HFFc6 (cell line): ENCODE data around the gene RARRES1. TPM values are rescaled to one million over a fixed set of nuclear protein-coding genes. Genes with fewer than 3 reads are reported as not detected.
A peak's percentile ranks its signal among the peaks of the same experiment; 100 is the strongest.

ENCODE experiments used
- DNase-seq: peaks from one replicate; pipeline ENCODE4 v3.0.0-alpha.2; 2018
- H3K27ac Mint-ChIP-seq: 2 replicates; pipeline ENCODE4 v1.8.0; 2020; ENCODE audit warnings: mild to moderate bottlenecking, mixed read lengths
- H3K27me3 Mint-ChIP-seq: 2 replicates; pipeline ENCODE4 v1.8.0; 2021; ENCODE audit warnings: mild to moderate bottlenecking, moderate library complexity, mixed read lengths; ENCODE audit not compliant: insufficient read depth
- H3K36me3 Mint-ChIP-seq: 2 replicates; pipeline ENCODE4 v1.8.0; 2021; ENCODE audit warnings: low read depth, mixed read lengths
- H3K4me1 Mint-ChIP-seq: 2 replicates; pipeline ENCODE4 v1.8.0; 2020; ENCODE audit warnings: low read depth, mixed read lengths
- H3K4me3 Mint-ChIP-seq: 2 replicates; pipeline ENCODE4 v1.8.0; 2020; ENCODE audit warnings: mild to moderate bottlenecking, moderate library complexity, mixed read lengths
- H3K9me3 Mint-ChIP-seq: 2 replicates; pipeline ENCODE4 v1.8.0; 2020; ENCODE audit warnings: mild to moderate bottlenecking, mixed read lengths
- CTCF ChIP-seq: fragments of 200-600 bp; sonication (generic); IDR thresholded peaks from 2 replicates; pipeline ENCODE4 v1.5.0; 2021; ENCODE audit warnings: antibody characterized with exemption, mild to moderate bottlenecking
- total RNA-seq, 6 experiments: library from RNA; stranded (reverse); fragmentation: NEBNext Ultra II Directional; extraction: Animal tissue kit (Norgen Biotek cat#: 25700); gene quantifications; 2 replicates in 1 of 6; 3 replicates in 5 of 6; pipeline ENCODE4 v1.2.3, GENCODE V29; 2021

The RARRES1 gene
- total RNA-seq, 6 experiments from 2014 or later: 0.51 to 1.3 (median 0.77) TPM; not detected in 1

DNA sequence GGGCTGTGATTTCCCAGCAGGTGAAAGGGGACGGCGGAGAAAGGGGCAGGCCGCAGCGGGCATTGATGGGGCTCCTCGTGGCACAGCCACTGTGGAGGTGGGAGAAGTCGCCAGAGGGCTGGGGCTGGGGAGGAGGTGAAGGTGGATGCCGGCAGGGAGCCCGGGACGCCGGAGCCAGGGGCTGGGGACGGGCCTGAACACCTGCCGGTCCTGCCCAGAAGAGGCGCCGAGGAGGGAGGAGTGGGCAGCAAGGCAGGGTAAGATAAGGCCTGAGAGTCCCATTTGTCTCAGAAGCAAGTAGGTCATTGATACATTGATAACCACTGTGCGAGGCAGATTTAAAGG is 571 bp upstream of the RARRES1 start:
- no peak for DNase-seq
- Mint-ChIP-seq H3K36me3 (peaks cover 12% of the 10 kb centered on the region), H3K27ac (no peak overlapping the region), H3K4me1 (peaks cover 15% of the 10 kb centered on the region), H3K4me3 (peak overlapping the region; percentile 64; the same call in 1 of the 2 replicates), H3K9me3 (peaks cover 11% of the 10 kb centered on the region), H3K27me3 (no peaks in the 10 kb centered on the region; the same call in none of the 2 replicates)
- TF ChIP-seq CTCF: no peak

- Mint-ChIP-seq H3K27me3 (no peaks in the 10 kb centered on the region; the same call in none of the 2 replicates), H3K9me3 (peaks cover 11% of the 10 kb centered on the region), H3K4me1 (peaks cover 28% of the 10 kb centered on the region), H3K36me3 (peaks cover 12% of the 10 kb centered on the region), H3K4me3 (peak overlapping the region; percentile 79), H3K27ac (no peak overlapping the region)
- no peak for TF ChIP-seq CTCF
- DNase-seq: no peak
Observed at GRCh38 chr3:158731486-158731885, 771 bp downstream of the RARRES1 start.

DNA sequence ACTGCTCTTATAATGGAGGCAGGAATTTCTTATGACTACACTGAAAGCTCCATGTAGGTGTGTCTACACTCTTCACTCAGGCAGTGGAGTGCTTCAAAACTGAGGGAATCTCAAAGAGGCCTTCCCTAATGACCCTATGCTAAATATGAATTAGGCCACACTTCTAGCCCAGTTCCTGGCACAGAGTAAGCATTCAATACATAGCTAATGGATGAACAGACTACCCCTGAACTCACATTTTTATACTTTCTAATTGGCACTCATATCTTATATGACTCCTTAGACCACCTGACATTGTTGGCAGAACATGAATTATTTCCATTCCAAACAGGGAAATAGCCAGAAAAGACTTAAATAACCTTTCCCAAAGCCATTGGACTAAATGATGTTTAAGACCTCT is 3.4 kb downstream of the RARRES1 start:
- Mint-ChIP-seq H3K36me3 (peaks cover 5% of the 10 kb centered on the region; the same call in 1 of the 2 replicates), H3K4me1 (peaks cover 55% of the 10 kb centered on the region), H3K9me3 (no peaks in the 10 kb centered on the region), H3K4me3 (no peak overlapping the region), H3K27me3 (no peaks in the 10 kb centered on the region), H3K27ac (no peak overlapping the region)
- no peak for DNase-seq
- TF ChIP-seq CTCF: no peak

DNA sequence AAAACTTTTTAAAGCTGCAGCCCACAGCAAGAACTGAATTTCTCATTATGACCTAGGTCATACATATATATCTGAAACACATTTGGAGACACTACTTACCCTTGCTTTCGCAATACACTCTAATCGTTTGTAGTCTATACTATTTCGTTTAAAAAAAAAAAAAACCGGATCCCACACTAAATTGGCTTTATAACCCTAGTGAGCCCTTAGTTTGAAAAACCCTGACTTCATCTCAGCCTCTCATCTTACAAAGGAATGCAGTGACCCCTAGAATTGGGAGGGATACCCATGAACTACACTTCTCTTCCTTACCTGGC is 4.2 kb downstream of the RARRES1 start:
- Mint-ChIP-seq H3K36me3 (peaks cover 6% of the 10 kb centered on the region), H3K27me3 (no peaks in the 10 kb centered on the region), H3K4me3 (peak overlapping the region; percentile 68), H3K9me3 (no peaks in the 10 kb centered on the region), H3K4me1 (peaks cover 63% of the 10 kb centered on the region), H3K27ac (no peak overlapping the region)
- no peak; the same call in none of the 2 replicates for TF ChIP-seq CTCF
- DNase-seq: no peak

- DNase-seq: peak; percentile 63
- Mint-ChIP-seq H3K4me3 (peak overlapping the region; percentile 68), H3K27ac (no peak overlapping the region), H3K9me3 (no peaks in the 10 kb centered on the region), H3K4me1 (peaks cover 69% of the 10 kb centered on the region), H3K36me3 (peaks cover 9% of the 10 kb centered on the region), H3K27me3 (no peaks in the 10 kb centered on the region)
- TF ChIP-seq CTCF: peak; percentile 93
Observed at GRCh38 chr3:158727206-158728060, 4.8 kb downstream of the RARRES1 start.
